ENCODE measurements around the gene MXRA5. TPM values are rescaled to one million over a fixed set of nuclear protein-coding genes. Genes with fewer than 3 reads are reported as not detected.

Gene MXRA5
- total and polyA plus RNA-seq, 2 donors (not counting 3 experiments of a cell fraction or from before 2014, with no cell fraction given) = not detected

- no peaks in the 10 kb centered on the region for H3K4me1 ChIP-seq (ENCODE audit: control insufficient read depth, extremely low read depth, insufficient read depth, low read length)
- FAIRE-seq = no peak
- no peaks in the 10 kb centered on the region for H4K20me1 ChIP-seq (replicated peaks; ENCODE audit: control insufficient read depth, extremely low read depth, insufficient read depth, low read length)
- H3K27ac ChIP-seq (ENCODE audit: insufficient read depth, low read depth, low read length) = no peak overlapping the region
- no peak overlapping the region for H2AFZ ChIP-seq (ENCODE audit: low read depth, low read length)
- no peak overlapping the region for H3K9ac ChIP-seq (replicated peaks; ENCODE audit: extremely low read depth, insufficient read depth, low read length)
- no TSS peak for BruUV-seq (replicated peaks)
- no peaks in the 10 kb centered on the region for H3K9me3 ChIP-seq (replicated peaks; ENCODE audit: control insufficient read depth, insufficient read depth, low read length)
- ChIA-PET CTCF (no interaction called here), POLR2A (no interaction called here)
- no peaks in the 10 kb centered on the region for H3K9me1 ChIP-seq (replicated peaks; ENCODE audit: control insufficient read depth, extremely low read depth, insufficient read depth, low read length)
- peaks cover 0 to 1% of the 10 kb centered on the region in 2 experiments for H3K27me3 ChIP-seq (ENCODE audit: control insufficient read depth in 2 of 2, insufficient read depth in 2 of 2, low read length in 2 of 2)
- no peak for DNase-seq (ENCODE audit: low read depth, low spot score)
- dilution Hi-C loops (cut with MboI; ENCODE audit: extremely low pct_ligation_motif_present, low sequenced_read_pairs) (no loop called here), intact Hi-C loops (cut with micrococcal nuclease) (no loop called here)
- TF ChIP-seq POLR2AphosphoS5 (IDR thresholded peaks at IDR 0.05; ENCODE audit: insufficient read depth, low read depth, low read length) (no peak), FOS (IDR thresholded peaks at IDR 0.05; ENCODE audit: borderline replicate concordance, insufficient read depth, low read length) (no peak), JUN (IDR thresholded peaks at IDR 0.05; ENCODE audit: borderline replicate concordance, insufficient read depth, insufficient read length, low read depth) (no peak), MYC (IDR thresholded peaks at IDR 0.05; ENCODE audit: low read depth, low read length) (no peak)
- H3K36me3 ChIP-seq (ENCODE audit: control insufficient read depth in 2 of 2, extremely low read depth in 1 of 2, insufficient read depth in 2 of 2, low read length in 2 of 2) = no peaks in the 10 kb centered on the region
- H3K4me3 ChIP-seq (replicated peaks in 1 of 3; ENCODE audit: insufficient read depth in 1 of 3, low read depth in 1 of 3, low read length in 3 of 3) = no peak overlapping the region
- H3K4me2 ChIP-seq (ENCODE audit: insufficient read depth, low read length) = no peak overlapping the region
- H3K79me2 ChIP-seq (ENCODE audit: control insufficient read depth, insufficient read depth, low read length) = no peaks in the 10 kb centered on the region
Measured at GRCh38 chrX:3351276-3351675, 4.8 kb upstream of the MXRA5 start.

- intact Hi-C loops (cut with micrococcal nuclease) = no loop called here
- no peaks in the 10 kb centered on the region for H3K79me2 ChIP-seq (ENCODE audit: control insufficient read depth, insufficient read depth, low read length)
- POLR2A ChIA-PET = no interaction called here
Measured at GRCh38 chrX:3348191-3348590, 1.7 kb upstream of the MXRA5 start.

More at GRCh38 chrX:3348191-3348590, 1.7 kb upstream of the MXRA5 start:
- no peaks in the 10 kb centered on the region for H3K36me3 ChIP-seq (ENCODE audit: control insufficient read depth in 2 of 2, extremely low read depth in 1 of 2, insufficient read depth in 2 of 2, low read length in 2 of 2)
- no peak for DNase-seq (ENCODE audit: low read depth, low spot score)
- no TSS peak for BruUV-seq (replicated peaks)
- no peak for TF ChIP-seq MYC (IDR thresholded peaks at IDR 0.05; ENCODE audit: low read depth, low read length)
- no peak for TF ChIP-seq EZH2 (IDR thresholded peaks at IDR 0.05; ENCODE audit: borderline replicate concordance, low read depth, low read length, severe bottlenecking)
- no peak for TF ChIP-seq CTCF (IDR thresholded peaks at IDR 0.05; ENCODE audit: extremely low read depth in 1 of 2, insufficient read depth in 1 of 2, low read depth in 1 of 2, low read length in 2 of 2)
- no peak overlapping the region for H3K9ac ChIP-seq (replicated peaks; ENCODE audit: extremely low read depth, insufficient read depth, low read length)
- FAIRE-seq = no peak
- H3K27me3 ChIP-seq (ENCODE audit: control insufficient read depth in 2 of 2, insufficient read depth in 2 of 2, low read length in 2 of 2) = peaks cover 2 to 4% of the 10 kb centered on the region in 2 experiments
- CTCF ChIA-PET = no interaction called here
- no peak overlapping the region for H2AFZ ChIP-seq (ENCODE audit: low read depth, low read length)
- no peak overlapping the region for H3K4me2 ChIP-seq (ENCODE audit: insufficient read depth, low read length)
- no peak overlapping the region for H3K4me3 ChIP-seq (replicated peaks in 1 of 3; ENCODE audit: insufficient read depth in 1 of 3, low read depth in 1 of 3, low read length in 3 of 3)
- no peak overlapping the region for H3K27ac ChIP-seq (ENCODE audit: insufficient read depth, low read depth, low read length)
- no peaks in the 10 kb centered on the region for H3K9me3 ChIP-seq (replicated peaks; ENCODE audit: control insufficient read depth, insufficient read depth, low read length)
- no peaks in the 10 kb centered on the region for H4K20me1 ChIP-seq (replicated peaks; ENCODE audit: control insufficient read depth, extremely low read depth, insufficient read depth, low read length)
- dilution Hi-C loops (cut with MboI; ENCODE audit: extremely low pct_ligation_motif_present, low sequenced_read_pairs) = no loop called here
- H3K9me1 ChIP-seq (replicated peaks; ENCODE audit: control insufficient read depth, extremely low read depth, insufficient read depth, low read length) = no peaks in the 10 kb centered on the region
- H3K4me1 ChIP-seq (ENCODE audit: control insufficient read depth, extremely low read depth, insufficient read depth, low read length) = no peaks in the 10 kb centered on the region
